HL-60 (cell line): Measurements from ENCODE around the gene HLA-DQA1.
"Not testable (repeated sequence)": the region's sequence is repeated elsewhere in the genome, so short reads cannot be mapped to it uniquely, and the experiment has no call there.

ENCODE experiments used
- CTCF ChIP-seq: IDR thresholded peaks from one replicate; pipeline ENCODE4 v1.5.1; 2011; ENCODE audit warnings: low read length, control low read depth, inconsistent platforms; ENCODE audit not compliant: insufficient read depth
- GABPA ChIP-seq: IDR thresholded peaks from 2 replicates; pipeline ENCODE4 v1.6.1; 2012; ENCODE audit warnings: low read depth
- POLR2AphosphoS5 ChIP-seq: IDR thresholded peaks from 2 replicates; pipeline ENCODE4 v1.6.1; 2012; ENCODE audit warnings: low read depth

- TF ChIP-seq CTCF, POLR2AphosphoS5, GABPA: not testable (repeated sequence)
Measured at GRCh38 chr6:32629793-32630192, 7.4 kb upstream of the HLA-DQA1 start.
